Gastroesophageal sphincter (tissue), 4 donors: ENCODE data around the gene CHCHD5. TPM values are rescaled to one million over a fixed set of nuclear protein-coding genes. Genes with fewer than 3 reads are reported as not detected.

Source experiments
- ATAC-seq: fragments of 150-250 bp; one replicate; pipeline ENCODE4 v1.9.1; 2016; ENCODE audit warnings: mild to moderate bottlenecking, moderate library complexity
- H3K27ac ChIP-seq, 4 donors: fragments of 200-600 bp; sonication (generic) in 3 of 4; 1 replicate in 3 of 4; 2 replicates in 1 of 4; pipeline ENCODE4 v1.5.1; 2016 to 2019
- H3K27me3 ChIP-seq: fragments of 200-600 bp; sonication (generic); one replicate; pipeline ENCODE4 v1.5.1; 2019
- H3K36me3 ChIP-seq, 2 donors: fragments of 200-600 bp; sonication (generic); one replicate each; pipeline ENCODE4 v1.5.1; 2019; ENCODE audit warnings: control low read depth in 1 of 2
- H3K4me1 ChIP-seq, 3 donors: fragments of 200-600 bp; sonication (generic); 1 replicate in 2 of 3; 2 replicates in 1 of 3; pipeline ENCODE4 v1.5.1; 2016 to 2019; ENCODE audit warnings: control low read depth in 2 of 3
- H3K4me3 ChIP-seq, 2 donors: fragments of 200-600 bp; sonication (generic); one replicate each; pipeline ENCODE4 v1.5.1; 2019; ENCODE audit warnings: mild to moderate bottlenecking in 1 of 2, moderate library complexity in 1 of 2
- H3K9me3 ChIP-seq, 3 donors: fragments of 200-600 bp; sonication (generic); one replicate each; pipeline ENCODE4 v1.5.1; 2017 to 2019; ENCODE audit warnings: control low read depth in 2 of 3
- CTCF ChIP-seq, 4 experiments: fragments of 200-600 bp in 2 of 4; fragments of 450-650 bp in 2 of 4; sonication (generic) in 1 of 4; IDR thresholded peaks; one replicate each; pipeline ENCODE4 v1.5.1; 2017 to 2019; ENCODE audit warnings: antibody characterized with exemption in 4 of 4, mild to moderate bottlenecking in 2 of 4, moderate library complexity in 2 of 4
- EP300 ChIP-seq: sonication (generic); formaldehyde crosslinking; IDR thresholded peaks from one replicate; pipeline ENCODE4 v1.6.1; 2017; ENCODE audit warnings: antibody characterized with exemption, mild to moderate bottlenecking
- POLR2A ChIP-seq, 2 donors: fragments of 450-650 bp; IDR thresholded peaks; one replicate each; pipeline ENCODE4 v1.6.1; 2017; ENCODE audit warnings: antibody characterized with exemption in 2 of 2, mild to moderate bottlenecking in 2 of 2, moderate library complexity in 1 of 2
- POLR2AphosphoS5 ChIP-seq: sonication (generic); formaldehyde crosslinking; IDR thresholded peaks from one replicate; pipeline ENCODE4 v1.6.1; 2017; ENCODE audit warnings: antibody characterized with exemption
- WGBS, 2 donors: methylation state at CpG; one replicate each; pipeline ENCODE4 v1.1.5; 2018; ENCODE audit warnings: low coverage in 1 of 2; 5-methylcytosine and 5-hydroxymethylcytosine counted together
- total RNA-seq, 4 donors: library from RNA; depleted of rRNA; stranded (reverse); fragments of >200 nt; gene quantifications; one replicate each; pipeline ENCODE4 v1.1.0, GENCODE V29; 2016

Gene CHCHD5
- total RNA-seq, 4 donors from 2014 or later: 7.7 to 18.1 (median 16.0) TPM

- WGBS, 2 donors: 21 to 27% methylated on average over 19 to 26 of the region's 34 CpGs
- peak; percentile 85 for ATAC-seq
These were observed 42.9 kb upstream of the CHCHD5 start for GRCh38 chr2:112541315-112542122.

GRCh38 chr2:112542123-112542983, 42.1 kb upstream of the CHCHD5 start, which contains the start of gene POLR1B:
Gene POLR1B (plus strand): TSS chr2:112542465. CDS start chr2:112542495, 30 bp downstream.
- ATAC-seq: peak; percentile 91
- peak within 1 kb of the TSS; percentile 65 to 91 for H3K4me3 ChIP-seq
- TF ChIP-seq POLR2AphosphoS5 (peak; percentile 69), POLR2A (IDR thresholded peaks at IDR 0.05) (peak in 1 of 2 donors; percentile 27), EP300 (no peak)
- 0 to 1% methylated on average over 15 to 20 of the region's 67 CpGs for WGBS, 2 donors
- no peaks in the 10 kb centered on the region for H3K27me3 ChIP-seq
- peaks cover 0 to 25% (median 4%) of the 10 kb centered on the region in 3 donors for H3K4me1 ChIP-seq
- peak within 1 kb of the TSS; percentile 82 to 90 (median 86) for H3K27ac ChIP-seq
- no peaks in the 10 kb centered on the region for H3K9me3 ChIP-seq
- H3K36me3 ChIP-seq: peaks cover 0 to 11% of the 10 kb centered on the region in 2 donors

More at GRCh38 chr2:112541315-112542122, 42.9 kb upstream of the CHCHD5 start:
- TF ChIP-seq POLR2A (IDR thresholded peaks at IDR 0.05) (peak in 1 of 2 donors; percentile 41), EP300 (no peak)
- H3K4me3 ChIP-seq: peak overlapping the region; percentile 65 to 91
- H3K27ac ChIP-seq: peak overlapping the region; percentile 82 to 90 (median 86)
- peaks cover 0 to 4% of the 10 kb centered on the region in 2 donors for H3K36me3 ChIP-seq
- peaks cover 0 to 25% (median 4%) of the 10 kb centered on the region in 3 donors for H3K4me1 ChIP-seq
- H3K9me3 ChIP-seq: no peaks in the 10 kb centered on the region
- no peaks in the 10 kb centered on the region for H3K27me3 ChIP-seq

- Histone ChIP-seq H3K4me3 (peak overlapping the region; percentile 65 to 91), H3K27me3 (no peaks in the 10 kb centered on the region), H3K36me3 (peaks cover 0 to 19% of the 10 kb centered on the region in 2 donors), H3K9me3 (no peaks in the 10 kb centered on the region), H3K4me1 (peaks cover 0 to 25% (median 4%) of the 10 kb centered on the region in 3 donors), H3K27ac (peak overlapping the region in 1 of 4 donors; percentile 90)
- no peak for ATAC-seq
- TF ChIP-seq EP300 (no peak), CTCF (IDR thresholded peaks at IDR 0.05) (no peak), POLR2AphosphoS5 (no peak), POLR2A (IDR thresholded peaks at IDR 0.05) (no peak)
- 6 to 13% methylated on average over 16 to 18 of the region's 18 CpGs for WGBS, 2 donors
These were observed 41.3 kb upstream of the CHCHD5 start for GRCh38 chr2:112542984-112543661.

GRCh38 chr2:112547333-112547732, 37.1 kb upstream of the CHCHD5 start:
- no peaks in the 10 kb centered on the region for H3K9me3 ChIP-seq
- peaks cover 8 to 59% of the 10 kb centered on the region in 2 donors for H3K36me3 ChIP-seq
- no peak overlapping the region for H3K4me3 ChIP-seq
- WGBS, 2 donors: 79 to 88% methylated on average over 4 of the region's 4 CpGs
- no peak for ATAC-seq
- peaks cover 0 to 18% (median 4%) of the 10 kb centered on the region in 3 donors for H3K4me1 ChIP-seq
- no peak for TF ChIP-seq POLR2AphosphoS5
- TF ChIP-seq POLR2A (IDR thresholded peaks at IDR 0.05): no peak
- no peak for TF ChIP-seq EP300
- TF ChIP-seq CTCF (IDR thresholded peaks at IDR 0.05): no peak
- H3K27me3 ChIP-seq: no peaks in the 10 kb centered on the region
- H3K27ac ChIP-seq: no peak overlapping the region

- Histone ChIP-seq H3K9me3 (no peaks in the 10 kb centered on the region), H3K27me3 (no peaks in the 10 kb centered on the region), H3K36me3 (peaks cover 8 to 75% of the 10 kb centered on the region in 2 donors), H3K4me1 (peaks cover 0 to 3% (median 0%) of the 10 kb centered on the region in 3 donors), H3K4me3 (no peak overlapping the region), H3K27ac (no peak overlapping the region)
- TF ChIP-seq POLR2A (IDR thresholded peaks at IDR 0.05) (no peak), EP300 (no peak), CTCF (IDR thresholded peaks at IDR 0.05) (no peak), POLR2AphosphoS5 (no peak)
- WGBS, 2 donors: 91 to 100% methylated on average over 2 of the region's 2 CpGs
- ATAC-seq: no peak
These were observed 35.4 kb upstream of the CHCHD5 start for GRCh38 chr2:112548980-112549379.
